GM21526 (cell line): ENCODE results near the gene SLC35F3.

Experiments
- ATAC-seq: cut with Tn5 transposase; IDR thresholded peaks from one replicate; pipeline ENCODE4 v1.9.1; 2021; ENCODE audit warnings: moderate library complexity; ENCODE audit not compliant: unreplicated experiment, low FRiP score

The SLC35F3 gene

DNA sequence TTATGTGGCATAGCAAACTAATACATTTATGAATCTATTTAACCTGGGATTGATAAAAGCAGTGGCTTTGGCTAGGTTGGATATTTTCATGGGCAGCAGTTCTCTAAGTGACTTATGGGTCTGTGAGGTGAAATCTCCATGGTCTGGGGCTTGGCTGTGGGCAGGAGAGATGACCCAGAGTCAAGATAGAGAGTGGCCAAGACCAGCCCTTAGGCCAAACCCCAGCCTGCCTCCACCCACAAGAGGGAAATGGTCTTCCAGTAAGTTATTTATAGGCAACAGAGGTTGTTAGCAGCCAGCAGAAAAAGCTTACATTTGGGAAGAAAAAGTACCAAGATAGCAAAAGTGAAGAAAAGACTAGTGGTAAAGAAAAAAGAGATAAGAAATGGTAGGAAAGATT is 61.4 kb downstream of the SLC35F3 start:
- no peak for ATAC-seq

DNA sequence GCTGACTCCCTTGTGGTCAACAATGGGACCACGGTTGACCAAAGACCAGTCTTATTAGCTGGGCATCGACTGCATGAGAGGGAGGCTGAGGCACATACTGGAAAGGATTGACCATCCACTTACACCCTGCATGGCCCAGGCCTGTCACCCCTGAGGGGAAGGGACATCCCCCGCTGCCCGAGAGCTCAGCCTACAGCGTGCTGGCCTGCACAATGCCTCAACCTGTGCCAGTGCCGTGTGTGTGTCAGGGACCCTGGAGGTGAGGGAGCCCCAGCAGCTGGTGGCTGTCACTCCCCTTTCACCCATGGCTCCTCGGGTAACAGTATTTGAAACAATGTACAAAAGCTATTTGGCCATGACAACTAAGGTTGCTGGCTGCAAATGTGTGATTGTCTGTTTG is 67.3 kb downstream of the SLC35F3 start:
- ATAC-seq, result no peak

DNA sequence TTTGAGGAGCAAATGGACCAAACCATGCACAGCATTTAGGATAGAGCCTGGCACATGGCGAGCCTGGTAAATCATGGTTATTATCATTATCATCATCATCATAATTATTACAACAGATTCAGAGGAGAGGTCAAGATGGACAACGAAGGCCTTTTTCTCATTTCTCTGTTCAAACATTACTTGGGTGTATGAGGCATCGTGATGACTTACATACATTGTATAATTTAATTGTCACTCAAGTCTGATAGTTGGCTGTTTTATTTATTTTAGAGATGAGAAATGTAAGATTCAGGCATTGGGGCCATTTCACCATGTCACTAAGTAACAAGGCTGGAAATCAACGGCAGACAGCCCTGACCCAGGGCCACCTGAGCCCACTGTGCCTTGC is 68.1 kb downstream of the SLC35F3 start:
- no peak for ATAC-seq

DNA sequence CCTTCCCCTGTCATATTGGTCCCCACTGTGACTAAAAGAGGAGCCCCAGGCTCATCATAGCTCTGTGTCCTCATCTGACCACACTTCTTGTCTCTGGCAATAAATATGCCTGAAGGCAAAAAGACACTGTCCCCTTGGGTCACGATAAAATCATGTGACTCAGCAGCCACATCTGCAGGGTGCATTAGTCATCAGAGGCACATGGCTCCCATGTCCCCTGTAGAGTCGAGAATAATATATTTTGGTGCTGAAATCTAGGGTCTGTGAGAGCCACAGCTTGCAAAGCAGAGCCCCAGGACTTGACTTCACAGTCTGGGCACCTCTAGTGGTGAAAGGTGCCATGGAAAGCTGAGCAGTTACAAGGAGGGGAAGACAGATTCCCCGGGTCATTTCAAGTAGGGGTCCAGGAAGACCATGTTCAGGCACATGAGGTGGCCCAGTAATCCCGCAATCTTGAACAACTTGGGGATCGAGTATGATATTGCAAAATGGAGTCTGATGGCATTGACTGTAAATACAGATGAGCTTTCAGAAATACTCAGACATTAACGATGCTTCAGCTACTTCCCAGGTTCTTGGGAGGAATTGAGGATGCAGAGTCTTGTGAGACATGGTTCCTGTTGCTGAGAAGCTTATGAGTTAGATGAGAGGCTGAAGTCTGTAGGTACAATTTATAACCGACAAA is 68.6 kb downstream of the SLC35F3 start:
- ATAC-seq, result no peak

DNA sequence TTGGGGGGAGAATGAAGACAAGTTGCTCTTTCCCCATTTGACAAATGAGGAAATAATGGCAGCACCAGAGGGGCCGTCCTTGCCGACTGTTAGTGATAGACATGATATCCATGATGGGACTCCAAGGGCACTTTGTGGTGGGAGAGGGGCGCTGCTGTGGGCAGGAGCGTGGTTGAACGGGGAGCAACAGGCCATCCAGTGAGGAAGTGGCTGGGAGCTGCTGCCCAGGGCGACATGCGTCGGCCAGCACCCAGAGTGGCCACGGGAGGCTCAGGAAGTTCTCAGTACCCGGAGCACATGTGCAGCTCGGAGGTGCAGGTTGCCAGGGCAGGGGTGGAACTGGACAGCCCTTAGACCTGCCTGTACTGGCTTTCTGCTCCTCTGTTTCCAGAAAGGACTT is 71.0 kb downstream of the SLC35F3 start:
- no peak for ATAC-seq

DNA sequence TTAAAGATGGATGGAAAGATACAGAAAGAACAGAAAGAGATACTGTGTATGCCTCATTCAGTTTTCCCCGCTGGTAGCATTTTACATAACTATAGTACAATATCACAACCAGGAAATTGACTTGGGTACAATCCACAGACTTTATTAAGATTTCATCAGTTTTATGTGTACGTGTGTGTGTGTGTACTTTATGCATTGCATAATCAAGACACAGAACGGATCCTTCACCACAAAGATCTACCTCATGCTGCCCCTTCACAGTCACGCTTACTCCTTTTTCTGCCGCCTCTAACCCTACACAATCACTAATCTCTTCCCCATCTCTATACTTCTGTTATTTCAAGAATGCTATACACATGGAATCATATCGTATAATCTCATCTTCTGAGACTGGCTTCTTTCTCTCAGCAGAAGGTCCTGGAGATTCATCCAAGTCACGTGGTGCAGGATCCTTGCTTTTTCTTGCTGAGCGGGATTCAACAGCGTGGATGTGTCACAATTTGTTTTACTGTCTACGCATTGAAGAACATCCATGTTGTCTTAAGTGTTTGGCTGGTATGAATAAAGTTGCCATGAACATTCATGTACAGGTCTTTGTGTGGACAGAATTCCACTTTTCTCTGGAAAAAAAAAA is 76.7 kb downstream of the SLC35F3 start:
- no peak for ATAC-seq

DNA sequence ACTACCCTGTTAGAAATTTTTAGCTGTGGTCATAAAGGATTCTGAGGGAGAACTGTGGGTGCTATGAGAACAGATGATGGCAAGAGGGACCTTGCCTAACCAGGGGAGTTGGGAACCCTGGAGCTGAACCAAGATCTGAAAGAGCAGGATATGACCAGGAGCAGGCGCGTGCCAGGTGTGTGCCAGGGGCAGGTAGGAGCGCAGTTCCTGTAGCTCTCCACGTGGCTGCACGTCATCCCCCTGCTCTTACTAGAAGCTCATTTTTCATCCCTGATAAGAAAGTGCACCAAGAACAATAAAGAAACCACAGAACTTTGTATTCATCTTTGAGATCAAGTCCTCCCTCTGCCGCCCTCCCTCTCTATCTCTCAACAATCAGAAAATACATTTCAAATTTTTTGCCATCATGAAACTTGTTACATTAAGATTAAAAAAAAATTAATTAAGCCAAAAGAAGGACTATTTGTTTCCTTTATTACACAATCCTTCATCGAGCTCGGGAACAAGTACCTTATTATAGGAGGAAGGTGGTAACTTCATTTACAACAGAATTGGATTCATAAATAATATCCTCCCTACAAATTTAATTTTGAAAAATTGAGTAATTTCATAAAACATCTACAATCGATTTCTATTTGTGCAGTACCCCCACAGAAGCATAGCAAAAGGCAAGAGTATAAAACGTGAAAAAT is 78.5 kb downstream of the SLC35F3 start:
- ATAC-seq, result no peak

DNA sequence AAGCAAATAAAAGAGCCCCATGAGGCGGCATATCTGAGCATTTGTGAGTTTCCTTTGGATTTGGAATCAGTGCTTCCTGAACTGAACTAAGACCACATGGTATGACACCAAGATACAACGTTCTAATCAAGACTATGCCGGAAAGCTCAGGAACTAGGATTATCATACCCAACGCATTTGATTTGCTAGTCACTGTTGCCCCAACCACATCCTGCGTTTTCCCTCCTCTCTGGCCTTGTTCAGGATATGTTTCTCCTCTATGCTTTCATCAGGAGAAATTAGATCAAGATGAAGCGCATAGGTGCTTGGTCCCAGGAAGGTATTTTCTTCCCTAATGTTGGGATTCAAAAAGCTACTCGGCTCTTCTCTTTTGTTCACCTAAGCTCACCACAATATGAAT is 79.3 kb downstream of the SLC35F3 start:
- no peak for ATAC-seq

DNA sequence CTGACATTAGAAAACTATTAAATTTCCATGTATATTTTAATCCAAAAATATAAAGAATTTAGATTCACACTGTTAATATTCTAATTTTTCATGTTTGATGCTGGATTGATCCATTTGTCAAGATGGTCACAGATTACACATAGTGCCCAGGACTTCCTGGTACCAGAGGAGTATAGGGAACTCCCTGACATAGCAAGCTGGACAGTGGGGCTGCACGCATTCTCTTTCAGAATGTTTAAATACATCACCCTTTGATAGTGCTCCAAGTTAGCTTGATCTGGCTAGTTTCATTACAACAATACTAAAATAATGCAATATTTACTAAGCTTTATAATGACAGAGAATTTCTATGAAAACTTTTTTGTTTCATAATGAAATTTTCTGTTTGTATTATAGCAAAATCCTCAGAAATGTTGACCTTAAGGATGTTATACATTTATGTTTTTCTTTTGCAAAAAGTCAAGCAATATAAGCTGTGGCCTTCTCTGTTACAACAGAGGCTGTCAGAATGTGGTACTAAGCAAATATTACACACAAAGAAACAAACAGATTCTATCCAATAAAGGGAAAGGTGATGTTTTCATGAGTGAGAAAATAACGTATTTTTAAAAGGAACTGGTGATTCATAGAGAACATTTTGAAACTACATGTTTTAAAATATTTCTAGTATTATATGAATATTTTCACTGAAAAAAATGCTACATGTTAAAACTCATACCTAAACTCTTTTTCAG is 84.7 kb downstream of the SLC35F3 start:
- no peak for ATAC-seq

DNA sequence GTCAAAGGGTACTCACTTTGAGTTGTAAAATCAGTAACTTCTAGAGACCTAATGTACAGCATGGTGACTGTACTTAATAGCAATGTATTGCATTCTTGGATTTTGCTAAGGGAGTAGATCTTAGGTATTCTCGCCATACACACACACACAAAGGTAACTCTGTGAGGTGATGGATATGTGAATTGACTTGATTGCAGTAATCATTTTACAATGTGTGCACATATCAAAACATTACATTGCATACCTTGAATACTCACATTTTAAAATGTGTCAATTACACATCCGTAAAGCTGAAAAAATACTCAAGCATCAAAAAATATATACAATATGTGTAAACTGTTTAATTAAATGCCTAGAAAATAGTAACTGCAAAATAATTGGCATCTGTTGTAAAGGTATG is 86.0 kb downstream of the SLC35F3 start:
- ATAC-seq, result no peak

DNA sequence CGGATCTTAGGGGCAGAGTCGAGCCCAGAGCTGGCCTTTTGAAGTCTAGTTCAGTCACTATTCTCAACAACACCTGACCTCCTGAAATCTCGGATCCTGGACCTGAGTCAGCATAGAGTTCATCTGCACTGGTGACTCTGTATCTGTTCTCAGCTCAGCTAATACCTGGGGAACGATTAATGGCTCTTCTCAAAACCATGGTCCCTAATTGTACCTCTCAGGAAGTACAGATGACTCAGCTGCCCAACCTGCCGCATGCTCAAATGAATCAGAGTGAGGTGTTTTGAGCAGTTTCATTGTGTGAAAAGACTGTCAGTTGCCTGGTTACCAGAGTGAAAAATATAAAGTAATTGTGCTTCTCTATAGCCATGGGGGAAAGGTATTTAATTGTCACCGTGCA is 89.2 kb downstream of the SLC35F3 start:
- ATAC-seq, result peak; percentile 61

DNA sequence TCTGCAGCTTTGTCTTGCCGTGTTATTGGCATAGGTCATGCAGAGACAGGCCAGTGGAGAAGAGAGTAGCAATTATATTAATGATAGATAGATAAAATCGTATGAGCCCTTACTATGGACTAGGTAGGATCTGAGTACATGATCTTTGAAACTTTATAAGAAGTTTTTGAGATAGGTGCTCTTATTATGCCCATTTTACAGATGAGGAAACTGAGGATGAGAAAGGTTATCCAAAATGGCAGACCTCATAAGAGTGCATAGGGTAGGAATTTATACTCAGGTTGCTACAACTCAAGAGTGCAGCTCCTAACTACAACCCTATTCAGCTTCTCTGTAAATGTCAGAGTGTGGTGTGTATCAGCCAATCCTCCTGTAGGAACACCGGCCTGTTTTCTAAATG is 89.6 kb downstream of the SLC35F3 start:
- no peak for ATAC-seq

DNA sequence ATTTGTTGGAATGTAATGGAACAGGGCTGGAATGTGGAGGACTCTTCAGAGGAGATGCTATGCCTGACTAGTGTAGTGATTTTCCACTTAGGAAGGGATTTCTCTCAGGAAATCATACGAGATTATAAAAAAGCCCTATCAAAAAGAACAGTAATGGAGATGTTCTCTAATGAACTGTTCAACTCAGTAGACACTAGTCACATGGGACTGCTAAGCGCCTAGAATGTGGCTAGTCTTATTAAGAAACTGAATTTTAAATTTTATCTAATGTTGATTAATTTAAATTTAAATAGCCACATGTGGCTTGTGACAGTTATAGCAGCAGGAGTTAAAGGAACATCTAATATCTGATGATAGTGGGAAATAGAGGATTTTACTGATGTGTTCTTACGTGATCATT is 94.0 kb downstream of the SLC35F3 start:
- ATAC-seq, result no peak

DNA sequence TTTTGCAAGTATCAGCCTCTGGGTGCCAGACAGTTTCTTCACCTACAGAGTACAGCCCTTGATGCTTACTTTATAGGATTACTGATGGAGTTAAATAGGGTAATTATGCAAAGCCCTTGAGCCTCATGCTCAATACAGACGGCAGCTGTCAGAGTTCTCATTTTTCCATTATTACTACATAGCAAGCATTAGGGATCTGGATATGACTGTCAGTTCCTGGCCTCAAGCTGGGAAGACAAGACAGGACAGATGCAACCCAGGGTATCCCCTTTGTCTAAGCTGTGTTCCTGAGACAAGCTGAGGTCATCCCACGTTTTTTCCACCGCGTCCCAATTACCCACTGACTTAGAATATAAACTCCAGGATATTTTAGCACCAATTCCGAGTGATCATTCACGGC is 94.4 kb downstream of the SLC35F3 start:
- no peak for ATAC-seq

DNA sequence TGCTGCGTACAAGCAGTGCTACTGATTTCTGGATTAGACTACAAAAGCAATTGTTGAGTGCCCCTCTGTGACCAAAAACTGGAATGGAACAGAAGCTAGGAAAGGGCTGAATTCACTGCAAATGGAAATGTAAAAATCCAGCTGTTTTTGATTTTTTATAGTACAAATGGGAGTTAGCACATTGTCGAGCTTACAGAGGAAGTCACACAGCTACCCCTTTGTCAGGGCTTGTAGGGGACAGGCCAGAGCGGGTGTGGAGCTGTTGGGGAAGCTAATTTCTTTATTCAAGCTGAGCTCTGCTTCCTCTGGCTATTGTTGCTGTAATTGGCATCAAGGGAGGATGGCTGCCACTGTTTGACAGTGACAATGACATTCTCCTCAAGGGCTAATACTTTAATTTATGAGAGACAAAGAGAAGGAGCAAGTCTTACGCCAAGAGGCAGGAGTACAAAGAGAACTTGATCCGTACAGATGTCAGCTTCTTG is 96.1 kb downstream of the SLC35F3 start:
- ATAC-seq, result no peak

DNA sequence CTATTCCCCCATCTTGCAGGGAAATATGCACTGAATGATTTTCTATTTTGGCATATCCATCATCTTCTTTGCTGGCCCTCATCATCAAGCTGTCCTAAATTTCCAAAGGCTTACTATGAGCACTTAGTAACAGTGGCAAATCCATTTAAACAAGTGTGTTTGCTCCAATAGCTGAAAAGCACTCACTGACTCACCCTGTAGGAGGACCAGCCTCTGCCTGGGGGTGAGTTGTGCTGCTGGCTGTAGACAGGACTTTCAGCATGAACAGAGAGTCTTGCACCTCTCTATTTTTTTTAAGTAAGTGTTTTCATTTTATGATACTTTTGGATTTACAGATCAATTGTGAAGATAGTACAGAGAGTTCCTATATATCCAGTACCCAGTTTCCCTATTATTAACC is 97.3 kb downstream of the SLC35F3 start:
- ATAC-seq, result no peak

DNA sequence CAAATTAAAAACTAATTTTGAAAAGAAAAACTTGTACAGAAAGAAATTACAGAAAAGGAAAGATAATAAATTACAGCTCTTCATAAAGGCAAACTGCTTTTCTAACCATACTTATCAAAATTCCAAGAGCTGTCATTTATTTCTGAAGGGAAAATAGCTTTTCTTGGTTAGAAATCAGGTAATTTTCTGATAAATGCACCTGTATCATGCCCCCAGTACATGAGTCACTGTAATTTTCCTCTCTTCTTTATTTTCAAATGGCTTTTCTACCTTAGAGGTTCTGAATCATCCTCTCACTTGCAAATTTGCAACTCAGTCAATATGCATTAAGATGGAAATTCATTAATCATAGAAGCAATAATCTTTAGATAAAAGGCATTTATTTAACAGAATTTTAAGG is 100.1 kb downstream of the SLC35F3 start:
- ATAC-seq, result no peak

DNA sequence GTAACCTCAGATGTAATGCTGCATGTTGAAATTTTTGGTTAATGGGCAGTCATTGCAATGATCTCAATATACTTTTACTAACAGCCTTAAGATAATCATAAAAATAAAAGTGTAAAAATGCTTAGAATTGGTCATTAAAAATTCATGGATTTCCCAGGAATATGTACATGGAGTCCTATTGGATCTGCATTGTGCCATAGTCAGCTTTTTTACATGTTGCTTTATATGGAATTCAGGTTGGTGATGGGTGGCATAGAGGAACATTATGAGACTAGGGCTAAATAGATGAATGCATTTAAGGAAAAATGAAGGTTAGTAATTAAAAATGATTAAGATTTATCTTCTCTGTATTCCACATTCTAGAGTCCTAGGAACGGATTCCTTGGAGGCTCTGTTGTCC is 103.2 kb downstream of the SLC35F3 start:
- ATAC-seq, result no peak

DNA sequence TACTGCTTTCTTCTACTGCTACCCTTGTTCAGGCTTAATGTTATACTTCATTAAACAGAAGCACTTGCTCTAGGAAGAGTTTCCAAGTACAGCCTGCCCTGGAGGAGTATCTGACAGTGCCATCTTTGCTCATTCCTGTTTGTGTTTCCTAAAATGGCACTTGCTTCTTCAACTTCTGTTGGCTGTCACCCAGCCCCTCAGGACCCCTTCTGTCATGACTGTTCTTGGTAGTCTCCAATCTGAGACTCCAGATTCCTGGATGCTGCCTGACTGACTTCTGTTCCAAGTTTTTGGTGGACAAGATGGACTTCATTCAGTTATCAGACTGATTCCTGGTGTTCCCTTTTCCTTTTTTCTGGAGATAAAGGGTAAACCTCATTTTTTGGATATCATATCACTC is 104.1 kb downstream of the SLC35F3 start:
- ATAC-seq, result no peak

DNA sequence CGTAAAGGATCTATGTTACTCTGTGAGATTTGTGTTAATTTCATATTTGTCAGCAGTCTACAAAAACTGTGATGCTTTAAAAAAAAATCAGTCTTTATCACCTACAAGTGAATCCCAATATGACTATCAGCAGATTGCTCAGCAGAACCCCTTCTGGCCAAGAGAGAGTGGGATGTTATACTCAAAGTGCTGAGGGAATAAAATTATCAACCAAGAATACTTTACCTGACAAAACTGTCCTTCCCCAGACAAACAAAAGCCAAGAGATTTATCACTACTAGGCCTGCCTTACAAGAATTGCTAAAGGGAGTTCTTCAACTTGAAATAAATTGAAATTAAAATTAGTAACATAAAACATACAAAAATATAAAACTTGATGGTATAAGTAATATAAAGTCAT is 105.2 kb downstream of the SLC35F3 start:
- ATAC-seq, result no peak

DNA sequence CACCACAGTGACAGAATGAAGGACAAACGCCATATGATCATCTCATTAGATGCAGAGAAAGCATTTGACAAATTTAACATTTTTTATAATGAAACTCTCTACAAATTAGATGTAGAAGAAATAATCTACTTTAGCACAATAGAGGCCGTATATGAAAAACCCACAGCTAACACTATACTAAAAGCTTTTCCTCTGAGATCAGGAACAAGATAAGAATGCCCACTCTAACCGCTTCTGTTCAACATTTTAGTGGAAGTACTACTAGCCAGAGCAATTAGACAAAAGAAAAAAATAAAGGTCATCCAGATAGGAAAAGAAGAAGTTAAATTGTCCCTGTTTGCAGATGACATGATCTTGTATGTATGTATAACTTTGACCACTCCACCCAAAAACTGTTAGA is 109.7 kb downstream of the SLC35F3 start:
- ATAC-seq, result no peak
